COLO668 (cell line): ENCODE results near the gene SPATA2L.

Experiments used
- DNase-seq: peaks from one replicate; lab custom pipeline; 2025; ENCODE audit not compliant: unreplicated experiment; lab: John Stamatoyannopoulos, UW

The SPATA2L gene

DNA sequence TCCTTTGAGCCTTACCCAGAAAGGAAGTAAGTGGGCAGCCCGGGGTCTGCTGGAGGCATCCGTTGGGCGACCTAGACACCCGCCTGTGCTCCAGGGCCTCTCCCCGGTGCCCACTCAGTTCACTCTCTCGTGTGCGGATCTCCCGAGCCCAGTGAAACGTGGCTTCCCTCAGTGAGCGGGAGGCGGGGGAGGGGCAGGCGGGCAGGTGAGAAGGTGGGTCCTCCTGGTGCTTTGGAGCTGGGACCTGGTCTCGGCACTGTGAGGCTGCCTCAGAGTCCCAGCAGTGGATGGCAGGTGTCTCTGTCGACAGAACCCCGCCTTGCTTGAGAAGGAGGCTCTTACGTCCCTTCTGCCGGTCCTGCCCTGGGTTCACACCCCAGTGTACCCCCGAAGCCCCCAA is 27.8 kb upstream of the SPATA2L start:
- DNase-seq, result no peak

DNA sequence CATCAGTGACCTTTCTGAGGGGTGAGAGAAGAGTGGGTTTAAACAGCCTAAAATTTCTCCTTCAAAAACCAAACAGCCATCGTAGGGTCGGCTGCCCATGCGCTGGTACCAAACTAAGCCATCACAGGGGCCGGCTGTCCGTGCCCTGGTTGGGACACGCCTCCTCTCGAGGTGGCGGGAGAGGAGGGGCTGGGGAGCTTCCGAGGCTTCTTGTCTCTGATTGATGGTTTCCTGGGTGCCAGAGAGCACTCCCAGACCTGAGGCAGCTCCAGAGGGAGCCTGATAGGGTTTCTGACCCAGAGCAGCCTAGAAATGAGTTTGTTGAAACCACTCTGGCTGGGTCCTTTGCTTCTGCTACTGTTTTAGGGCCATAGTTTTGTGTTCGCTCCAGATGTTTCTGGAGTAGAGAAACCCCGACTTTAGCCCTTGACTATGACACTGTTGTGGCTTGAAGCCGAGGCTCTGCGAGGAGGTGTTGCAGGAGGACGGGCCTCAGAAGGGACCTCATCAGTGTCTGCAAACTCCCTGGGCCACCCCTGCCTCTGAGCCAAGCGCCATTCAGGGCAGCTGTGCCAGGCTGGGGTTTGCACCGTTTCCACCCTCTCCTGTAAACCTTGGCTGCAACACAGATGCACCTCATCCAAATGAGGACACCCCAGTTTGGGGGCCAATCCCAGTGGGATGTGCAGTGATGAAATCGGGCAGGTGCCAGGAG is 26.1 kb upstream of the SPATA2L start:
- DNase-seq, result no peak

DNA sequence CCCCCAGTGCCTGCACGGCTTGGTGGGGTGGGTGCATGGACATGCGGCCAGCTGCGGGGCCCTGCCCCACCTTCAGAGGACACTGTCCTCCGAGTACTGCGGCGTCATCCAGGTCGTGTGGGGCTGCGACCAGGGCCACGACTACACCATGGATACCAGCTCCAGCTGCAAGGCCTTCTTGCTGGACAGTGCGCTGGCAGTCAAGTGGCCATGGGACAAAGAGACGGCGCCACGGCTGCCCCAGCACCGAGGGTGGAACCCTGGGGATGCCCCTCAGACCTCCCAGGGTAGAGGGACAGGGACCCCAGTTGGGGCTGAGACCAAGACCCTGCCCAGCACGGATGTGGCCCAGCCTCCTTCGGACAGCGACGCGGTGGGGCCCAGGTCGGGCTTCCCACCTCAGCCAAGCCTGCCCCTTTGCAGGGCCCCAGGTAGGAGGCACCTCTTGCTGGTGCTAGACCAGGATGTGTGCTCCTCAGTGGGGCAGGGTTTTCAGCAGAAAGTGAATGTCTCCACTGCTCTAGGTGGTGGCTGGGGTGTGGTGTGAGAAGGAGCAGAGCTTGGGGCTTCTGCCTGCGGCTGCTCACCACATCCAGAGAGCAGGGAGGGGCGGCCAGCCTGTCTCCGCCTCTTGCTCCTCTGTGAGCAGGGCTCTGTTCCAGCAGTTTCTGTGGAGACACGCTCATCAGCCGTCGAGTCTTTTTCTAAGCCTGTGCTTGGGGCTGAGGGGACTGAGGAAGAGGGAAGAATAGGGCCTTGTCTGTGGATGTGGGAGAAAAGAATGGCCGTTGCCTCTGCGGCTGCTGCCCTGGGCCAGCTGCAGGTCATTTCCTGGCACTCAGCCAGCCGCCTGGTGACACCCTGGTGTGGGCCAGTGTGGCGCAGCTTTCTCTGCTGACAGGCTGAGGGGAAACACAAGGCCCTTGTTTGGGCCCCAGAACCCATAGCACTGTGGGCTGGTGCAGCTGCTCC is 22.1 kb upstream of the SPATA2L start:
- peak; percentile 67 for DNase-seq

DNA sequence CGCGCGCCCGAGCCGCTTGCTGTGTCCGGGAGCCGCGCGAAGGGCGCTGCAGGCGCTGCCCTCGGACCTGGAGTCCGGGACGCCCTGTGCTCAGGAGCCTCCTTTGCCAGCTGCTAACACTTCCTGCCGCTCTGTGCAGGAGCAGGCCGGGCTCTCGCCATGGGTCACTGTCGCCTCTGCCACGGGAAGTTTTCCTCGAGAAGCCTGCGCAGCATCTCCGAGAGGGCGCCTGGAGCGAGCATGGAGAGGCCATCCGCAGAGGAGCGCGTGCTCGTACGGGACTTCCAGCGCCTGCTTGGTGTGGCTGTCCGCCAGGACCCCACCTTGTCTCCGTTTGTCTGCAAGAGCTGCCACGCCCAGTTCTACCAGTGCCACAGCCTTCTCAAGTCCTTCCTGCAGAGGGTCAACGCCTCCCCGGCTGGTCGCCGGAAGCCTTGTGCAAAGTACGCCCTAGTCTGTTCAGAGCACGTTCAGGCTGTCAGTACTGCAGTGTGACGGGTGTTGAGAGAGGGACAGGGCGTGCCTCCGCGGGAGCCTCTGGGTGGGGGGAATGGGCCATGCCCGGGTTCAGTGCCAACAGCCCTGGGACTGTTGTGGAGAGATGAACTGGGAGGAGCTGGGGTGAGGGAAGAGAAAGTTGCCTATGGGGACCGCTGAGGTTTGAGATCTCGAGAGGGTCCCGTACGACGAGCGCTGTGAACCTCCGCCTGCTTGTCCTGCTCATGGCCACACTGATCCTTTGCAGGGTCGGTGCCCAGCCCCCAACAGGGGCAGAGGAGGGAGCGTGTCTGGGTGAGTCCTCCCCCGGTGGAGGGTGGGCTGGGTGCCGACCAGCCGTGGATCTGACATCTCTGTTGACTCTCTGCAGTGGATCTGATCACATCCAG is 21.1 kb upstream of the SPATA2L start:
- peak; percentile 54 for DNase-seq

DNA sequence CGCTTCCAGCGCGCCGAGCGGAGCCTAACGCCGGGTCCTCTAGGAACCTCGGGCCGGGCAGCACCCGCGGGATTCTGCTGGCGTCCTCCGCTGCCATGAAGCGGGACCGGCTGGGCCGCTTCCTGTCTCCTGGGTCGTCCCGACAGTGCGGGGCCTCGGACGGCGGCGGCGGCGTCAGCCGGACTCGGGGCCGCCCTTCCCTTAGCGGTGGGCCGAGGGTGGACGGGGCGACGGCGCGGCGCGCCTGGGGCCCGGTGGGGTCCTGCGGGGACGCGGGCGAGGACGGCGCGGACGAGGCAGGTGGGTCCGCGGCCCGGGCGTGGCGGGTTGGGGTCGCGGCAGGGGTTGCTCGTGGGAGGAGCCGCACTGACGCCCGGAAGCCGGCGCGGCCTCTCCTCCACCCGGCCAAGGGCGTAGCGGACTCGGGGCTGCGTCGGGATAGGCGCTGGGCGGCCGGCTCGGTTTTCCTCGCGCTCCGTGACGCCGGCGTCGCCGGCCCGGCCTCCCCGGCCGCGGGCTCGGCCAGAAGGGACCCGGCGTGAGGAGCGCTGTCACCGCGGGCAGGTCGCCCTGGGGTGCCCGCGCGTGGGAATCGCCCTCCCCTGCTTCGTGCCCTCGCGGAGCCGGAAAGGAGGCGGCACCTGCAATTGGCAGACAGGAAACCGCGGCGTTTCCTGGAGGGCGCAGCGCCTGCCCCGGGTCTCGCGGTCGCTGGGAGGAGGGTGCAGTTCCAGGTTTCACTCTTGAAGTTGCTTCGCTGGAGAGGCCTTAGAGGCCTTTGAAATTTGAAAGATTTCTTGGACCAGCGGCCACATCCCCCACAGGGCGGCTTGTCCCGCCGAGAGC is 20.3 kb upstream of the SPATA2L start:
- DNase-seq, result peak; percentile 73

GRCh38 chr16:89720813-89721545 is 19.5 kb upstream of the SPATA2L start, which contains the start of the genes VPS9D1 and ZNF276:
Gene VPS9D1, minus strand, starts transcription at chr16:89720898. Its CDS starts 37 bp downstream, at chr16:89720861.
Gene ZNF276, plus strand, starts transcription at chr16:89721537. Its CDS starts 104 bp downstream, at chr16:89721641.
- DNase-seq, result peak; percentile 89

DNA sequence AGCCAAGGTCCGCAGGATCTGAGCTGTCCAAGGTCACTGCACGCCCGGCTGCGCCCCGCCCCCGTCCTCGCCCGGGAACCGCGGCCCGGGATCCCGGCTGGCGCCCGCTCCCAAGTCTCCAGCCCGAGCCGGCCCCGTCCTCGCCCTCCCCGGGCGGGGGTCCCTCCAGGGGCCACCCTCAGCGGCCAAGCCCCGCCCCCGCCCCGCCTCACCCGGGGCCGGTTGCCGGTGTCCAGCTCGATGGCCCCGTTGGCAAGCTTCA is 19.0 kb upstream of the SPATA2L start:
- DNase-seq, result peak; percentile 59

- no peak for DNase-seq
Observed at GRCh38 chr16:89717688-89718505, 16.4 kb upstream of the SPATA2L start.

GRCh38 chr16:89716916-89717687 is 15.6 kb upstream of the SPATA2L start:
- DNase-seq, result no peak

DNA sequence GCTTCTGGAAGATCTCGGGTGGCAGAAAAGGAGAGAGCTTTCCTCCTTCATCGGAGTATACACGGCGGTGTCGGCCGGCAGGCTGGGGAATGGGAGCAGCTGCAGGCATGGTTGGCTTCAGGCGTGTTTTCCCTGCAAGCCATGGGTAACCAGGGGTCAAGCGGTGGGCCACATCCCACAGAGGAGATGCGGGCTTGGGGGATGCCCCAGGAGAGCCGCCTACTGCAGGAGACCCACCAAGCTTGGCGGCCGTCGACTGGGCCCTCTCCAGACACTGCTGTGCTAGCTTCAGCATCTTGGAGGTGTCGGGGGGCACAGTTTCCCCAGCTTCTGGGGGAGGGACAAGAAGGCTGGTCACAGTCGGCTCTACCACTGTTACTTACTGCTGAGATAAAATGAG is 15.0 kb upstream of the SPATA2L start:
- no peak for DNase-seq

DNA sequence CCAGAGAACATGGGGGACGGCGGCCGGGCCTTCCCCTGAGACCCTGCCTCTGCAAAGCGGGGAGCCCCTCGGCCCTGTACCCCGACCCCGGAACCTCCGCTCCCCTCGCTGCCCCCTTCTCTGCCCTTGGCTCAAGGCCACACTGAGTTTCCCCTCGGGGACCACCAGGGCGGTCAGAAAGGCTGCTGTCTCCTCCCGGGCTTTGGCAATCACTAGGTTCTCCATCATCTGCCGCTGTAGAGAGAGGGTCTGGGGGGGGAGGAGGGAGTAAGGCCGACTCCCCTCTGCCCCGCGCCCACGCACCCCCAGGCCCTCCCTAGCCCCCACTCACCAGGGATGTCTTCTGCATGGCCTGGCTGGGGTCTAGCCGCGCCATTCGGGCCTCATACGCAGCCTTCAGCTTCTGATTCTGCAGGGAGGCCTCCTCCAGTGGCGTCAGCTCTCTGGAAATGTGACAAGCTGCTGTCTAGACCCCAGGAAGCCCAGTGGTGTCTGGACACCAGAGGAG is 10.8 kb upstream of the SPATA2L start:
- DNase-seq, result no peak

DNA sequence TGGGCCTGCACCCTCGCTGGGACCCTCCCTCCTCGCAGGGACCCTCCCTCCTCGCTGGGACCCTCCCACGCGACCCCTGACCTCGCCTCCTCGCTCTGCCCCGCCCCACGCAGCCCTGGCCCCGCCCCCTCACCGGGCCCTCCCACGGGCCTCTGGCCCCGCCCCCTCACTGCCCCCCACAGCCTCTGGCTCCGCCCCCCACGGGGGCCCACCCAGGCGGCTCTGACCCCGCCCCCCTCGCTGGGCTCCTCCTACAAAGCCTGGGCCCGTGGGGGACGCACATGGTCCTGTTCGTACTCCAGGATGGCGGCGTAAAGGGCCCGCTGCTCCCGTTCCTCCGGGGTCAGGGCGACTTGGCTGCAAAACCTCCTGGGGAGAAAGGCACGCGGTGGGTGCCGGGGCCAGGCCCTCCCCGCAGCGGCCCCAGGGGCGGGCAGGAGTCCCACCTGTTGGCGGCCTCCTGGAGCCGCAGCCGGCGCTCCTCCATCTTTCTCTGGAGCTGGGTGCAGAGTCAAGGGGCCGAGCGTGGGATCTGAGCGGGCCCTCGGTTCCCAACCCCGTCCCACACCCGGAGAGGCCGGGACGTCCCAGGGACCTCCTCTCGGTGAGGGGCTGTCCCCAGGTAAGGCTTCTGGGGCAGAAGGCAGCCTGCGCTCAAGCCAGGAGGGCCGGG is 10.2 kb upstream of the SPATA2L start:
- DNase-seq, result peak; percentile 62

- DNase-seq, result peak; percentile 33
Observed at GRCh38 chr16:89710709-89711564, 9.4 kb upstream of the SPATA2L start.

- no peak for DNase-seq
Observed at GRCh38 chr16:89709716-89710432, 8.4 kb upstream of the SPATA2L start.

GRCh38 chr16:89709166-89709565 is 7.7 kb upstream of the SPATA2L start:
- no peak for DNase-seq

- no peak for DNase-seq
Observed at GRCh38 chr16:89708481-89708931, 7.0 kb upstream of the SPATA2L start.
